NOMO-1 (cell line): Measurements from ENCODE around the gene SSH2.
"Not testable (repeated sequence)": the region's sequence is repeated elsewhere in the genome, so short reads cannot be mapped to it uniquely, and the experiment has no call there.

Experiments used
- DNase-seq, 2 experiments: peaks; one replicate each; lab custom pipeline; 2025; ENCODE audit not compliant: unreplicated experiment in 2 of 2; lab: John Stamatoyannopoulos, UW

Gene SSH2

GRCh38 chr17:29880031-29880430 lies 50.0 kb downstream of the SSH2 start:
- DNase-seq = no peak

DNA sequence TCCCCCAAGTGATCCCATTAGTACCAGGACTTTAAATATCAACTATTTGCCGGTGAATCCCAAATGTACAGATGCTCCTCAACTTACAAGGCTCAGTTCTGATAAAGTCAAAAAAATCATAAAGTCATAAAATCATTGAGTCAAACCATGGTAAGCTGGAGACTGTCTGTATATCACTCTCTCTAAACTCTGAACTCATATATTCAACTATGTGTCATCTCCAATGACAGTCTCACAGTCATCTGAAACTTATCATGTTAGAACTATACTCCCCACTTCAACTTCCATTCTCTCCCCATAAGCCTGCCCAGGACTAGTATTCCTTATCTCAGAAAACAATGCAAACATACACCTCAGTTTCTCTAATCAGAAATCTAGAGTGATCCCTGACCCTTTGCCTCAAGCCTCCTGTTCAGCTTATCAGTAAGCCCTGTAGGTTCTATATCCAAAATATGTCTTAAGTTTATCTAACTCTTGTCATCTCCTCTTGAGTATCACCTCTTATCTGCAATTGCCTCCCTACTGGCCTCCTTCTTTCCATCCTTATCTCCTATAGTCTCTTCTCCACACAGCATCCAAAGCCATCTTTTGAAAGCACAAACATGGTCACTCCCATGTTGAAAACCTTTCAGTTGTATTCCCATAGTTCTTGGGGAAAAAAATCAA lies 55.0 kb downstream of the SSH2 start:
- DNase-seq = no peak

DNA sequence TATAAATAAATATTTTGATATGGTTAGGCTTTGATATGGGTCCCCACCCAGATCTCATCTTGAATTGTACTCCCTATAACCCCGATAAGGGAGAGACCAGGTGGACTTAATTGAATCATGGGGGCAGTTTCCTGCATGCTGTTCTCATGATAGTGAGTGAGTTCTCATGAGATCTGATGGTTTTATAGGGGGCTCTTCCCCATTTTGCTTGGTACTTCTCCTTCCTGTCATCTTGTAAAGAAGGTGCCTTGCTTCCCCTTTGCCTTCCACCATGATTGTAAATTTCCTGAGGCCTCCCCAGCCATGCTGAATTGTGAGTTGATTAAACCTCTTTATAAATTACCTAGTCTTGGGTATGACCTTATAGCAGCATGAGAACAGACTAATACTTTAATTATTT lies 55.7 kb downstream of the SSH2 start:
- peak in 1 of 2 experiments; percentile 29 for DNase-seq

DNA sequence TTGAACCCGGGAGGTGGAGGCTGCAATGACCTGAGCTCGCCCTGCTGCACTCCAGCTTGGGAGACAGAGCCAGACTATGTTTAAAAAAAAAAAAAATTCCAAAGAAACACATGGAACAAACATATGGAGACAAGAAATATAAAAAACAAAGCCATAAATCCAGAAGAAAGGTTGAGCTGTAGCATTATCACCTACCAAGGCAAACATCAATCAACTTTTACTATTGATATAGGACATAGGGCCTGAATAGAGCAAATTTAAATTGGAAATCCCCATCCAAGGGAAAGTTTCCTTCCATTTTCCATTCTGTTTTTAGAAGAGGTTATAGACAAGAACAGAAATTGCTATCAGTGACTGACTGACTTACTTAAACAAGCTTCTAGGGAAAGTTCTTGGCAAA lies 56.6 kb downstream of the SSH2 start:
- no peak for DNase-seq

DNA sequence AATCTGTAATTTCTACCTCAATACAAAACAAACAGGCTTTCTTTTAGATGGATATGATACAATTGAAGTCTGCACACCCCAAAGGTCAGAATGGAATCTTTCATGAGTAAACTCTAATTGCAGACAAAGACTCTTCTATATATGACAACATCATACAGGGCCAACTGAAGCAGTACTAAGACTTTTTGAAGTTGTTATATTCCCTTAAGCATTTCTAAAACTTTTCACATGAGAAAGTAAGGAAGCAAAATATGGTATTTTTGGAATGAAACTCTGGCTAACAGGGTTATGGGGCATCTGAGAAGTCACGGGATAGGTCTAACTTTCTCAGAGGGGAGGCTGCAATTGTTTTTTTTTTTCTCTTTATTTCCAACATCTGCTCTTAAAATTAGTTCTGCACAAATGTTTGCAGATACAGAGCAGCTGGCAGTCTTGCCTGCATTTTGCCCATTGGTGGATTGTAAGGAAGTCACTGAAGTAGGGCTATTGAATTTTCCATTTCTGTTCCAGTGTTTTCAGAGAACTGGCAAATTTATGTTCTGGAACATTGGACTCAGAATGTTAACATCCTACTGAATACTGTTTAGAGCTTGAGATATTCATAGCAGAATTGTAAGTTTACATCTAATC lies 59.1 kb downstream of the SSH2 start:
- DNase-seq = no peak

DNA sequence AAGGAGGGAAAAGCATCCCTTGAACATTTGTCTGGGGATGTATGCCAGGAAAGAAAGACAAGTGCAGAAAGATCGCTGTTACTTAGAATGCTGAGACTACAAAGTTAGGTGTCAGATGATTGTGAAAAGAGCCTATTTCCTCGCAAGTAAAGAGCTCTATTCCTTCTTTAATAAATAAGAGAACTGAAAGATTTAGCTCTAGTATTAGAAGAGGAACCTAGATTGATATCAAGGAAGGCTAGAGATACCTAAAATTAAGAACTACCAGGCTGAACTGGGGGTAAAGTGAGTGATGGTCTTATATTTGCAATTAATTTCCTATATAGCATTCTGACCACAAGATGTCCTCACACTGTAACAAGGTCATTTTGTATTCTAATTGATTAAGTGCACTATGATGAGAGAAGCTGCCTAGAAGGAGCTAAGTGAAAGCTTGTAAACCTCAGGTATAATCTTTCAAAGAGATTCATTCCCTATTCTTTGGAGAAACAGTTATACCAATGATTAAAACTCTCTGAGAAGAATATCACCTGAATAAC lies 62.3 kb downstream of the SSH2 start:
- peak in 1 of 2 experiments; percentile 42 for DNase-seq

- DNase-seq = no peak
Observed at GRCh38 chr17:29866746-29867404, 63.2 kb downstream of the SSH2 start.

- DNase-seq = no peak
Observed at GRCh38 chr17:29864615-29865014, 65.4 kb downstream of the SSH2 start.

DNA sequence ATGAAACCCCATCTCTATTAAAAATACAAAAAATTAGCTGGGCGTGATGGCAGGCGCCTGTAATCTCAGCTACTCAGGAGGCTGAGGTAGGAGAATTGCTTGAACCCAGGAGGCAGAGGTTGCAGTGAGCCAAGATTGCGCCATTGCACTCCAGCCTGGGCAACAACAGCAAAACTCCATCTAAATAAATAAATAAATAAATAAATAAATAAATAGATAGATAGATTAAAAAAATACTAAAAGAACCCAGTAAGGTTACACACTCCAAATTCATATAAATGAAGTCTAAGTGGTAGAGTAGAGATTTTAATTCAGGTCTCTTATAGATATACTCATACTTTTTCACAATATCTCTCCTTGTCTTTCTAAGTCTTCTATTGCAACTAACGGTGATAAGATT lies 65.9 kb downstream of the SSH2 start:
- DNase-seq = not testable (repeated sequence)

DNA sequence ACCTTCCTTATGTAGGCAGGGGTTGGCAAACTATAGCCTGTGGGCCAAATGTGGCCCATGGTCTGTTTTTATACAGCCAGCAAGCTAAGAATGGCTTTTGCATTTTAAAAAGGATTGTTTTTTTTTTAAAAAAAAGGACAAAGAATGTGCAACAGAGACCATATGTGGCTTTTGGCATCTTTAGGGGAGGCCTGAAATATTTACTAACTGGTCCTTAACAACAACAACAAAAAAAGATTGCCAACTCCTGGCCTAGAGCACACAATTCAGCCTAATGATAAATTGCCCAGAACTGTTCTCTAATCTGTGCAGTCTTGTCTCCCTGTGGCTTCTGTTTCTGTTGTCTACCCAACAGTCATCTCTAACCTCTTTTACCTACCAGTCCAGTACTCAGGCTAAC lies 67.1 kb downstream of the SSH2 start:
- DNase-seq = no peak

DNA sequence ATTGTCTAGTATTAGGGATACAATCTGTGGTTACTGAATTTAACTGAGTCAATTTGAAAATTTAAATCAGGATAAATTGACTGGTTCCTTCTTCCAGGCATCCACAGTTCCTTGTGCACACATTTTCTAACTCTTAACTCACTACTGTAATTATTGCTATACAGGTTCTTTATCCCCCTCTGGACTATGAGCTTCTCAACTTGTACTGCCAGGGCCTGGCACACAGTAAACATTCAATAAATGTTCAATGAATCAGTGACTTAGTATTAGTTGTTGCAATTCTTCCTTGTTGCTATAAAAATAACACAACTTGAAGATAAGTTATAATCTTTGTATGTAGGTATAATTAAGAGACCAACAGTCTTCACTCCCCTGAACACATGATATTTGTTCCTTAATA lies 67.9 kb downstream of the SSH2 start:
- DNase-seq = no peak

- DNase-seq = not testable (repeated sequence)
Observed at GRCh38 chr17:29859445-29859844, 70.6 kb downstream of the SSH2 start.

DNA sequence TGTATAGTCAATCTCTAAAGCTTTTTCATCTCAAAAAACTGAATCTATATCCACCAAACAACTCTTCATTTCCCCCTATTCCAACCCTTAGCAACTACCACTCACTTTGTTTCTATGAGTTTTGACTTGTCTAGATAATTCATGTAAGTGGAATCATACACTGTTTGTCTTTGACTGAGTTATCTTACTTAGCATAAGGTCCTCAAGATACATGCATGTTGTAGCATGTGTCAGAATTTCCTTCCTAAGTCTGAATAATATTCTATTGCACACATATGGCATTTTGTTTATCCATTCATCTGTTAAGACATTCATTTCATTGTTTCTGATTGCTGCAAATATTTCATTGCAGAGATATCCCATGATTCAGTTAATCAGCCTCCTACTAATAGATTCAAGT lies 72.2 kb downstream of the SSH2 start:
- DNase-seq = no peak

GRCh38 chr17:29857105-29857504 lies 72.9 kb downstream of the SSH2 start:
- not testable (repeated sequence) for DNase-seq

- DNase-seq = peak in 1 of 2 experiments; percentile 18
Observed at GRCh38 chr17:29855686-29856085, 74.3 kb downstream of the SSH2 start.

DNA sequence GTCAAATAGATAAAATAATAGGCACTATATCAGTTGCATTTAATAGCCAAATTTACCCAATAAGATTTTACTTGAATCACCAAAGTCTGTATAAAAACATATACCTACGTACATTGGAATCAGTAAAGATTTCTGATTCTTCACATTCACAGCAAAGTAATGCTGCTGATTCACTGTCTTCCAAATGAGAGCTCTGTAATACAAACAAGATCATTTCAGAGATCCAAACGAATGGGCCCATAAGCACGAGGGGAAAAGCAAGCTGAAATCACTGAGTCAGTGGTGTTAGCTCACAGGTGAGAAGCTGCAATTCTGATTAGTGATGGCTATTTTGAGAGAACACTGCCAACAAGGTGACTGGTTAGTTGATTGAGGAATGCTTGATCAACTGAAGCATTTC lies 81.3 kb downstream of the SSH2 start:
- no peak for DNase-seq

GRCh38 chr17:29847527-29848400 lies 82.3 kb downstream of the SSH2 start:
- DNase-seq = no peak

DNA sequence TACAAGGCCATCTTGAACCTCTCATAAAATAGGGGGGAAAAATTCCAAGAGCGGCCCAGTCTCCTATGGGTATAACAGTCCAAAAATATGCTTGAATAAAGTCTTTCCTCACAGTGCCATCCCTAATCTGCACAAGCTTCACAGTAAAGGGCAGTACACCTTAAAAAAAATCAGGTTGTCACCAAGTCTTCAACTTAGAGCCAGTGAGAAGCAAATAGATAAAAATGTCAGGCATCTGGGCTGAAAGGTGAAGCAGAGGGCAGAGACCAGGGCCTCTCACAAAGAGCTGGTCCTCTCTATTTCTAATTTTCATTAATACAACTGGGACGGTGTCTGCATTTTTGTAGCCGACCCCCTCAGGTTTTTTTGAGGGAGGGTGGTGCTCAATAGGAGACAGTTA lies 82.9 kb downstream of the SSH2 start:
- DNase-seq = no peak

- DNase-seq = no peak
Observed at GRCh38 chr17:29846298-29846697, 83.7 kb downstream of the SSH2 start.

DNA sequence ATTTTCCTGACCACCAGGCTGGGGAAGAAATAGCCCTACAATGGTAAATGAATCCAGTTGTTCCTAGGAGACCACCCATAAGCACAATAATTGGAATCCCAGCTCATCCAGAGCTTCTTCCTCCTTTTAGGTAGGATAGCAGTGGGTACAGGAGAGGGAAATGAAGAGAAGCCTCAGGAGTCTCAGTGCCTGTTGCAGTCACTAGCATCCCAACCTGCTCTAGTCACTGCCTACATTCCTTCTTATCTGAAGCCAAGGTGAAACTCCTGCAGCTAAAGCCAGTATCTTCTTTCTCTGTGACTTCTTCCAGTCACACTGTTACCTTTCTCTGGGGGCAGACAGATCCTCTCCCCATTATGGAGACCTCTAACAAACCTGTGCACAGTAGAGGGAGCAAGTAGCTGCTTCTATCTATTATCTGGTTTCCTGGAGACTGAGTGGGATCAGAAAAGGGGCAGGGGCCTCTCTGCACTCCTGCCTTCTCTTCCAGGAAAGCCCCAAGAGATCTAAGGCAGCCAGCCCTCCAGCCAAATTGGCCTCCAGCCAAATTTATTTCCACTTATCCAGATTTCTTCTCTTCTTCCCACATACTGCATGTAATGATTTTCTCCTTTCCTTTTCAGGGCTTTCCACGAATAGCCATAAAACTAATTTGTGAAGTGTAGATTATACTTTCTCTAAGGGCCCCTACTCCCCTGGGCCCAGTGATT lies 85.5 kb downstream of the SSH2 start:
- DNase-seq = no peak
